WTC11 (cell line): Measurements from ENCODE around the gene BNC2.

ENCODE experiments used
- MLX ChIP-seq: sonication (generic); formaldehyde crosslinking; IDR thresholded peaks from 2 replicates; pipeline ENCODE4 v1.8.1; 2023; ENCODE audit warnings: mild to moderate bottlenecking, missing genetic modification reagents, moderate library complexity
- ZNF232 ChIP-seq: sonication (generic); formaldehyde crosslinking; IDR thresholded peaks from 2 replicates; pipeline ENCODE4 v1.8.0; 2022; ENCODE audit warnings: mild to moderate bottlenecking, missing genetic modification reagents
- TF ChIP-seq, protein P1 (sequence below): fragments of 200-600 bp; IDR thresholded peaks from 2 replicates; pipeline ENCODE4 v1.8.0; 2022; ENCODE audit warnings: antibody characterized with exemption

DNA sequence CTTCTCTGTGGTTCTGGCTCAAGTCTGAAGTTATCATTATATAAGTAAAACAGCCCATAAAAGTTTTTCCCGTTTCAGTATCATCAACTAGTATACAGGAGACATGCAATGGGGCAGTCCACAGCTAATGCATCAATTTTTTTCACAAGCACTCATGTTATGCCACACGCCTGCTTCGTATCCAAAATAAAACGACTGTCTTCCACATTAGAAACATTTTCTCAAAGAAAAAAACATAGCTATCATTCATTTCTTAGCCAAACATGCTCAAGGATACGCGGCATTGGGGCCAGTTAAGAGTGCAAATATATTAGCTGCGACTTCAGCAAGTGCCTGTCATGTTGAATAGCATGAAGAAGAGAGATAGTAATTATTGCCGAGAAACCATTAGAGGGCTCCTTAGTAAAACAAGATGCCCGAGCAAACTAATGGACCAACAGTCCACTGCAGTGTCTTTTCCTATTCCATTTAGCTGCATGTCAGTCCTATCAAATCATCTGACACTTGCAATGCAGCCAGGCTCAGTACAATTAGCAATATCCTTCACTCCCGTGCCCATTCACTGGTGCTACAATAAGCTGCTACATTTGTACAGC lies 68.5 kb downstream of the BNC2 start:
- TF ChIP-seq MLX (CRISPR knock-in tag) (no peak), ZNF232 (CRISPR knock-in tag) (no peak)
- TF ChIP-seq, protein P1, sequence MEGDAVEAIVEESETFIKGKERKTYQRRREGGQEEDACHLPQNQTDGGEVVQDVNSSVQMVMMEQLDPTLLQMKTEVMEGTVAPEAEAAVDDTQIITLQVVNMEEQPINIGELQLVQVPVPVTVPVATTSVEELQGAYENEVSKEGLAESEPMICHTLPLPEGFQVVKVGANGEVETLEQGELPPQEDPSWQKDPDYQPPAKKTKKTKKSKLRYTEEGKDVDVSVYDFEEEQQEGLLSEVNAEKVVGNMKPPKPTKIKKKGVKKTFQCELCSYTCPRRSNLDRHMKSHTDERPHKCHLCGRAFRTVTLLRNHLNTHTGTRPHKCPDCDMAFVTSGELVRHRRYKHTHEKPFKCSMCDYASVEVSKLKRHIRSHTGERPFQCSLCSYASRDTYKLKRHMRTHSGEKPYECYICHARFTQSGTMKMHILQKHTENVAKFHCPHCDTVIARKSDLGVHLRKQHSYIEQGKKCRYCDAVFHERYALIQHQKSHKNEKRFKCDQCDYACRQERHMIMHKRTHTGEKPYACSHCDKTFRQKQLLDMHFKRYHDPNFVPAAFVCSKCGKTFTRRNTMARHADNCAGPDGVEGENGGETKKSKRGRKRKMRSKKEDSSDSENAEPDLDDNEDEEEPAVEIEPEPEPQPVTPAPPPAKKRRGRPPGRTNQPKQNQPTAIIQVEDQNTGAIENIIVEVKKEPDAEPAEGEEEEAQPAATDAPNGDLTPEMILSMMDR, result no peak
